Naive thymus-derived CD8-positive, alpha-beta T cell (primary cell): ENCODE data around the gene MAP2K3. TPM values are rescaled to one million over a fixed set of nuclear protein-coding genes. Genes with fewer than 3 reads are reported as not detected.
"Not testable (repeated sequence)": the region's sequence is repeated elsewhere in the genome, so short reads cannot be mapped to it uniquely, and the experiment has no call there.

Experiments used
- ATAC-seq, 2 donors: fragments of 150-1000 bp; cut with Tn5 transposase in 1 of 2; sonication (Bioruptor Pico), chemical (Tn5 transposase) in 1 of 2; 1 replicate in 1 of 2; 2 replicates in 1 of 2; pipeline ENCODE4 v1.10.0; 2021; ENCODE audit warnings: mild to moderate bottlenecking in 2 of 2, moderate library complexity in 2 of 2
- POLR2A ChIA-PET: fragments of 350-600 bp; sonication (Branson Sonifier 250); formaldehyde crosslinking; loops from one replicate; lab custom pipeline; 2021; ENCODE audit warnings: antibody characterized with exemption; lab: Charles Lee
- DNase-seq, 10 donors: peaks; one replicate each; pipeline versions ENCODE4 v3.0.0 to v3.0.0-alpha.2; 2020 to 2022
- H3K27ac Mint-ChIP-seq, 10 donors: one replicate each; pipeline ENCODE4 v1.8.0; 2020 to 2022; ENCODE audit warnings: mild to moderate bottlenecking in 10 of 10, mixed read lengths in 10 of 10, moderate library complexity in 4 of 10, inconsistent platforms in 1 of 10
- H3K27me3 Mint-ChIP-seq, 5 donors: one replicate each; pipeline ENCODE4 v1.8.0; 2021 to 2022; ENCODE audit warnings: mixed read lengths in 5 of 5
- H3K36me3 Mint-ChIP-seq, 3 donors: one replicate each; pipeline ENCODE4 v1.8.0; 2020 to 2022; ENCODE audit warnings: mixed read lengths in 3 of 3, mild to moderate bottlenecking in 2 of 3, inconsistent platforms in 1 of 3
- H3K4me1 Mint-ChIP-seq, 4 donors: one replicate each; pipeline ENCODE4 v1.8.0; 2021 to 2022; ENCODE audit warnings: mixed read lengths in 4 of 4
- H3K4me3 Mint-ChIP-seq, 10 donors: one replicate each; pipeline ENCODE4 v1.8.0; 2020 to 2022; ENCODE audit warnings: mild to moderate bottlenecking in 10 of 10, mixed read lengths in 10 of 10, moderate library complexity in 6 of 10, inconsistent platforms in 1 of 10
- H3K9me3 Mint-ChIP-seq, 9 donors: one replicate each; pipeline ENCODE4 v1.8.0; 2020 to 2022; ENCODE audit warnings: mixed read lengths in 9 of 9, mild to moderate bottlenecking in 3 of 9, inconsistent platforms in 1 of 9, moderate library complexity in 1 of 9
- polyA plus RNA-seq, 3 donors: library from polyadenylated mRNA; unstranded; fragments of 300-500 nt; fragmentation: Illumina TruSeq; gene quantifications; one replicate each; pipeline ENCODE4 v1.2.3, GENCODE V29; 2021
- total RNA-seq, 8 experiments: library from RNA in 2 of 8; stranded (reverse) in 2 of 8; gene quantifications; one replicate each; pipeline ENCODE4 v1.2.3 and lab custom pipeline; 2021 to 2026

MAP2K3 gene
- total and polyA plus RNA-seq, 5 experiments from 2014 or later: 39.4 to 69.4 (median 49.0) TPM

DNA sequence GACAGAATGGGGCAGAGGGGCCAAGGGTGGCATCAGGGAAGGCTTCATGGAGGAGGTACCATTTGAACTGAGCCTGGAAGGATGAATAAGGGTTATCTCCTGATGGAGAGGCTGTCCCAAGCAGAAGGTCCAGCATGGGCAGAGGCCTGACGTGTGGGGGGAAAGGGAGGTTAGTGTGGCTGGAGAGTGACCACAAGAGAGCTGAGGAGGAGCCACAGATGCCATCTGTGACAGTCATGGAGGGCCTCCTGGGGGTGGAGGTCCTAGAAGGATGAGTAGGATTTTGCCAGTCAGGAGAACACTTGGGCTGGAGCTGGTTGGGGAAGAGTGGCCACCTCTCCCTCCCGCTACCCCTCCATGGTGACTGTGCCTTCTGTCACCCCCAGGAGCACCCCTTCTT, 29.2 kb downstream of the MAP2K3 start:
- H3K4me3 Mint-ChIP-seq, H3K27me3 Mint-ChIP-seq, H3K4me1 Mint-ChIP-seq, ATAC-seq, H3K9me3 Mint-ChIP-seq, POLR2A ChIA-PET: not testable (repeated sequence)
- Mint-ChIP-seq H3K36me3 (peaks cover 3 to 35% (median 7%) of the 10 kb centered on the region in 3 donors), H3K27ac (peak overlapping the region in 1 of 10 donors; percentile 27)
- DNase-seq: peak in 1 of 10 donors; percentile 4

- H3K27ac Mint-ChIP-seq, ATAC-seq, POLR2A ChIA-PET, H3K4me3 Mint-ChIP-seq, H3K4me1 Mint-ChIP-seq, H3K27me3 Mint-ChIP-seq, H3K9me3 Mint-ChIP-seq: not testable (repeated sequence)
- H3K36me3 Mint-ChIP-seq: peaks cover 0 to 30% (median 2%) of the 10 kb centered on the region in 3 donors
- DNase-seq: peak in 2 of 10 donors; percentile 16 to 49
These were observed 29.8 kb downstream of the MAP2K3 start for GRCh38 chr17:21314261-21314664.

DNA sequence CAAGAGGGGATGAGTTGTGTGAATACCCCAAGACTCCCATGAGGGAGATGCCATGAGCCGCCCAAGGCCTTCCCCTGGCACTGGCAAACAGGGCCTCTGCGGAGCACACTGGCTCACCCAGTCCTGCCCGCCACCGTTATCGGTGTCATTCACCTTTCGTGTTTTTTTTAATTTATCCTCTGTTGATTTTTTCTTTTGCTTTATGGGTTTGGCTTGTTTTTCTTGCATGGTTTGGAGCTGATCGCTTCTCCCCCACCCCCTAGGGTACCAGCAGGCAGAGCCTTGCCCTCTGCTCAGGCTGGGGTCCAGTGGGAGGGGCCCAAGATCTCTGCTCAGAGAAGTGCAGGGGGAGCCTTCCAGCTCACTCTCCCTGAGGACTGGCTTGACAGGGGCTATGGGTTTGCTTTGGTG, 30.2 kb downstream of the MAP2K3 start:
- ATAC-seq, H3K4me1 Mint-ChIP-seq, H3K4me3 Mint-ChIP-seq, DNase-seq, H3K9me3 Mint-ChIP-seq, POLR2A ChIA-PET, H3K27me3 Mint-ChIP-seq: not testable (repeated sequence)
- H3K36me3 Mint-ChIP-seq: peaks cover 0 to 27% (median 2%) of the 10 kb centered on the region in 3 donors
- peak overlapping the region in 1 of 10 donors; percentile 64 for H3K27ac Mint-ChIP-seq

DNA sequence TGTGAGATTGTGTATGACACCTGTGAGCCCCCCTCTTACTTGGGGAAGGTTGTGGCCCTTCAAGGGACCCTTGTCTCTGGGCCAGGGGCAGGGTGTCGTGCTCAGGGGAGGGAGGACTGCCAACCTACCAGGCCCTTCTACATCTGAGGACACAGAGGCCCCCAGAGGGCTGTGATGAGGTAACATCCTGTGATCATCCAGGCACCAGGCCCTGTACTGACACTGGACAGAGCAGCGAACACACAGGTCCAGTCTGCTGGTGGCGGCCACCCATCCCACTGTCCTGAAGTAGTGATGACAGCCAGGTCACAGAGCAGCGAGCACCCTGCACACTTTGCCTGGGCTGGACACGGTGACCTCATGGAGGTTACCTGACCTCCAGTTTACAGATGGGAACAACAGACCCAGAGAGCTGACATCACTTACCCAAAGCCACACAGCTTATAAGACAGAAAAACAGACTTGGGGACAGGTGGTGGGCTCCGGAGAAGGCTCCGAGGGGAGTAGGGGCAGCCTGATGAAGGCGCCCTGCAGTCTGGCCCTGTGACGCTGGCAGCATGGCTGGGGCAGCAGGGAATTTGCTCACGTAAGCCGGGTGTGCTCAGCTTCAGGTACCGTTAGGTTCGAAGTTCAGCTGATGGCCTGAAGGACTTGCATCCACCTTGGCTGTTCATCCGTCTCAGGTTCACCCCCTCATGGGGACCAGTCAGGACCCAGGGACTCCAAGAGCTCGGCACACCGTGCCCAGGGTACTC, 30.9 kb downstream of the MAP2K3 start:
- Mint-ChIP-seq H3K36me3 (peaks cover 0 to 20% (median 0%) of the 10 kb centered on the region in 3 donors), H3K27ac (peak overlapping the region in 2 of 10 donors; percentile 64 to 77)
- ATAC-seq, POLR2A ChIA-PET, H3K27me3 Mint-ChIP-seq, H3K4me1 Mint-ChIP-seq, DNase-seq, H3K9me3 Mint-ChIP-seq, H3K4me3 Mint-ChIP-seq: not testable (repeated sequence)

DNA sequence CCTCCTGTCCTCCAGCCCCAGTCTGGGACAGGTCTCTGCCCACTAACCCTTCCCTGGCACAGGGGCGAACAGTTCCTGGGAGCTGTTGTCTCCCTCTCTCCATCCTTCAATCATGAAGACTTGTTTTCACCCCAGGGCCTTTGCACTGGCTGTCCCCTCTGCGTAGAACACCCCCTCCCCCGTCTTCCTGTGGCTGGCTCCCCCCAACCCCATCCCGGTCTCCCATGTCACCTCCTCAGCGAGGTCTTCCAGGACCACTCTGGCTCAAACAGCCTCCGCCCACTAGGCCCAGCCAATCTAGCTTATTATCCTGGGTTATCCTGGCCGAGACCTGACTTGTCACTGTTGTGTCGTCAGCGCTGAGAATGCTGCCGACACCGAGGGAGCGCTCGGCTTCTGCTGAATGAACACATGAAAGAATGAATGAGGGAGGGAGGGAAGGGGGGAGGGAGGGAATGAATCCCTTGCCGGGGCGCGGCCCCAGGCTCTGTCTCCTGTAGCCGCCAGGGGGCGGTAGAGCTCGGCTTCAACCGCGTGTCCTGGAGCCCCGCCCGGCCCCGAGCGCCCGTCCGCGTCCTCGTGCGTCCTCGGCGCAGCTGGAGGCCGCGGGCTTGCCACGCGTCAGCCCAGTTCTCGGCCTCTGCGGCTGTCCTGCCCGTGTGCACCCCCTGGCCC, 31.8 kb downstream of the MAP2K3 start:
- peak overlapping the region in 1 of 10 donors; percentile 41 for H3K4me3 Mint-ChIP-seq

DNA sequence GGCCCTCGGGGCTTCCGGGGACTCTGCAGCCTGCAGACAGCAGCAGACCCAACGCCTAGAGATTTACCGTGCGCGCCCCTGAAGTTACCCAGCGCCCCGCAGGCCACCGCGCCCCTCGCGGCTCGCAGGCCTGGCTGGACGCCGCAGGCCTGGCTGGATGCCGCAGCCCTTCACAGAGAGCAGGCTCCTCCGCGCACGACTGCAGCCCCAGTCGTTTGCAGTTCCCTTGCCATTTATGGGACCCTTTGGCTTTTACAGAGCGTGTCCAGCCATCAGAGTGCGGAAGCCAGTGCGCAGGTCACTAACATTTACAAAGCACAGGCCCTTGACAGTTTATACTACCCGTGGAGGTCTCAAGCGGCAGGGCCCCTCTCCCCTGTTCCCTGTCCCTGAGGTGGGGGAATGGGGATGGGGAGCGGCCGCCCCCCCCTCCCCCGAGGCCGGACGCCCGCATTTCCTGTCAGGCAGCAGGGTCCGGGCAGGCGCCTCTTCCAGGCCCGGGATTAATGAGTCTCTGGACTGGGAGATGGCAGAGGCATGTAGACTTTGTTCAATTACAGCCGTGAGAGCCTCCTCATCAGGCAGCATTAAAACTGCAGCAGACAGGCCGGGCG, 32.5 kb downstream of the MAP2K3 start:
- DNase-seq: peak in 1 of 10 donors; percentile 6
- Mint-ChIP-seq H3K27ac (peak overlapping the region in 1 of 10 donors; percentile 62), H3K36me3 (peaks cover 0 to 15% (median 0%) of the 10 kb centered on the region in 3 donors), H3K4me3 (peak overlapping the region in 1 of 10 donors; percentile 33)
- ATAC-seq: peak; percentile 55 to 66
- H3K4me1 Mint-ChIP-seq, H3K27me3 Mint-ChIP-seq, POLR2A ChIA-PET, H3K9me3 Mint-ChIP-seq: not testable (repeated sequence)

More for the DNA sequence above, 31.8 kb downstream of the MAP2K3 start:
- H3K27me3 Mint-ChIP-seq, H3K9me3 Mint-ChIP-seq, POLR2A ChIA-PET, DNase-seq, H3K4me1 Mint-ChIP-seq, H3K27ac Mint-ChIP-seq: not testable (repeated sequence)
- peak; percentile 92 for ATAC-seq
- H3K36me3 Mint-ChIP-seq: peaks cover 0 to 15% (median 0%) of the 10 kb centered on the region in 3 donors

- not testable (repeated sequence) for ATAC-seq, DNase-seq, H3K9me3 Mint-ChIP-seq, H3K4me1 Mint-ChIP-seq, H3K4me3 Mint-ChIP-seq, H3K27me3 Mint-ChIP-seq, H3K27ac Mint-ChIP-seq
- H3K36me3 Mint-ChIP-seq: peaks cover 0 to 10% (median 0%) of the 10 kb centered on the region in 3 donors
- POLR2A ChIA-PET: interaction anchor here (0.8 kb wide), 1 partner anchor 66 kb away, joined by 3 read pairs; no protein-coding TSS in a partner anchor
These were observed 33.3 kb downstream of the MAP2K3 start for GRCh38 chr17:21317821-21318220.

DNA sequence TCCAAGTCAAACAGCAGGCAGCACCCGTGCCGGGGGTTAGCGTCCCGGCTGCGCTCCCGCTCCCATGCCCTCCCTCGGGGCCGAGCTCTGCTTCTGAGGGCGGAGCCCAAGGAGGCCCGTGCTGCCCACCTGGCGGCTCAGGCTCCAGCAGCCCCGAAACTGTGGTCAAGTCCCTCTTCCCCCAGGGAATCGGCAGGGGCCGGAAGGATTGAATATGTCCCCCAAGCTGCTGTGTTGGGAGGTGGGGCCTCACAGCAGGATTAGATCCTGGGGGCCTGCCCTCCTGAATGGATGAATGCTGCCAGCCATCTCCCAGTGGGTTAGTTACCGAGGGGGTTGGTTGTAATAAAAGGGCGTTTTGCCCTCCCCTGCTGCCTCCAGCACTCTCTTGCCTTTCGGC, 33.9 kb downstream of the MAP2K3 start:
- no peak overlapping the region for H3K27ac Mint-ChIP-seq
- peaks cover 4 to 8% (median 7%) of the 10 kb centered on the region in 4 donors for H3K4me1 Mint-ChIP-seq
- ATAC-seq (no peak), DNase-seq (no peak)
- H3K36me3 Mint-ChIP-seq: peaks cover 0 to 6% (median 0%) of the 10 kb centered on the region in 3 donors
- POLR2A ChIA-PET: no interaction called here
- H3K27me3 Mint-ChIP-seq: no peaks in the 10 kb centered on the region
- no peak overlapping the region for H3K4me3 Mint-ChIP-seq
- no peaks in the 10 kb centered on the region for H3K9me3 Mint-ChIP-seq

DNA sequence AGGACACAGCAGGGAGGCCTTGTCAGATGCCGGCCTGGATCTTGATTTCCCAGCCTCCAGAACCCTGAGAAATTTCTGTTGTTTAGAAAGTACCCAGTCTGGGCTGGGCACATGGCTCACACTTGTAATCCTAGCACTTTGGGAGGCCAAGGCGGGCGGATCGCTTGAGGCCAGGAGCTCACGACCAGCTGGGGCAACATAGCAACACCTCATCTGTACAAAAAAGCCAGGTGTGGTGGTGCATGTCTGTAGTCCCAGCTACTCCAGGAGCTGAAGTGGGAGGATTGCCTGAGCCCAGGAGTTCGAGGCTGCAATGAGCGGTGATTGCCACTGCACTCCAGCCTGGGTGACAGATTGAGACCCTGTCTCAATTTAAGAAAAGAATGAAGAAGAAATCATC, 34.3 kb downstream of the MAP2K3 start:
- H3K4me3 Mint-ChIP-seq, H3K36me3 Mint-ChIP-seq, H3K4me1 Mint-ChIP-seq, H3K9me3 Mint-ChIP-seq, DNase-seq, ATAC-seq, POLR2A ChIA-PET, H3K27me3 Mint-ChIP-seq, H3K27ac Mint-ChIP-seq: not testable (repeated sequence)

DNA sequence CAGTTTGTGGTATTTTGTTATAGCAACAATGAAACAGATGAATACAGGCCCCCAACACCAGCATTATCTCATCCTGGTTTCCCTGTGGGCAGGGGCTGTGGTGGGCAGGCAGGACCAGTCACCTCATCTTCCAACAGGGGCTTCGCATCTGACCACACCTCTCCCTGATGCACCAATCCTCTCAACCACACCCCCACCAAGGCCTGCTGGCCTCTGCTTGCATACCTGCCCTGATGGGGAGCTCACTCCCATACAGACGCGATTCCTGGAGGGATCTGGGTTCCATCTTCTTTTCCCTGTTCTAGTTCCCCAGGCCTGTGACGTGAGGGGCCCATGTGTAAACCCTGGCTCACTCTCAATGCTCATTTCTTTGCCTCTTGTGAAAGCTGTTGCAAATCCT, 34.7 kb downstream of the MAP2K3 start:
- ATAC-seq, DNase-seq, H3K4me1 Mint-ChIP-seq, POLR2A ChIA-PET, H3K36me3 Mint-ChIP-seq, H3K27ac Mint-ChIP-seq, H3K27me3 Mint-ChIP-seq, H3K9me3 Mint-ChIP-seq: not testable (repeated sequence)
- peak overlapping the region in 2 of 10 donors; percentile 20 to 34 for H3K4me3 Mint-ChIP-seq

DNA sequence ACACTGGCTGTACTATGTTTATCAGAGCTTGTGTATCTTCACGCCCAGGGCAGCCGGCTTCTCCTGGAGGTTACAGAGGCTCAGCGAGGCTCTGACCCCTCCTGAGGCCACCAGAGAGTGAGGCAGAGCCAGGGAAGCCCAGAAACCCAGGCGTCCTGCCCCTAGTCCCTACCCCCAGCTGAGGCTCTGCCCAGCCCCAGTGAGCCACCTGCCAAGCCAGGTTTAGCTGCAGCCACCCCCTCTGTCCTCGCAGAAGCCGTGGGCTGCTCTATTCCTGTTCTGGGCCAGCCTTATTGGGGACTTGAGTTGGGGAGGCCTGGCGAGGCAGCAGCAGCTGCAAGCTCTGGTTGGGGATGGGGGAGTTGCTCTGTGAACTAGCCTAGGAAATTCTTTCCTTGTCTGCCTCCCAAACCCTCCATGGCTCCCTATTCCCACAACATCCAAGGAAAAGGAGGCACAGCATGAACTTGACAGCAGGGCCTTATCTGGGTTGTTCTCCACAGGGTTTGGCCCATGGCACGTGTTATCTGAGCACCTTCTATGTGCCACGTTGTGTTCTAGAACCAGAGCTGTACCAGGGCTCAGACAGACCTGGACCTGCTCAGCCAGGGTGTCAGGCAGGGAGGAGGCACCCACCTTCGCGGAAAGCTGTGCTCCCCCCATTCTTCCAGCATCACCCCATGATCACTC, 35.3 kb downstream of the MAP2K3 start:
- DNase-seq, H3K9me3 Mint-ChIP-seq, ATAC-seq, POLR2A ChIA-PET, H3K4me1 Mint-ChIP-seq, H3K36me3 Mint-ChIP-seq, H3K27me3 Mint-ChIP-seq, H3K4me3 Mint-ChIP-seq: not testable (repeated sequence)
- peak overlapping the region in 2 of 10 donors; percentile 56 to 65 for H3K27ac Mint-ChIP-seq

- peak overlapping the region in 1 of 10 donors; percentile 28 for H3K4me3 Mint-ChIP-seq
- H3K27ac Mint-ChIP-seq, ATAC-seq, POLR2A ChIA-PET, H3K27me3 Mint-ChIP-seq, H3K4me1 Mint-ChIP-seq, DNase-seq, H3K36me3 Mint-ChIP-seq, H3K9me3 Mint-ChIP-seq: not testable (repeated sequence)
These were observed 35.9 kb downstream of the MAP2K3 start for GRCh38 chr17:21320430-21320829.
